ENCODE measurements around the gene INTS4. TPM values are rescaled to one million over a fixed set of nuclear protein-coding genes. Genes with fewer than 3 reads are reported as not detected.

The INTS4 gene
- total and polyA plus RNA-seq, 10 of the 15 experiments (the other 5 are each of a cell fraction or from before 2014, with no cell fraction given), result 20.2 to 50.5 (median 40.0) TPM

DNA sequence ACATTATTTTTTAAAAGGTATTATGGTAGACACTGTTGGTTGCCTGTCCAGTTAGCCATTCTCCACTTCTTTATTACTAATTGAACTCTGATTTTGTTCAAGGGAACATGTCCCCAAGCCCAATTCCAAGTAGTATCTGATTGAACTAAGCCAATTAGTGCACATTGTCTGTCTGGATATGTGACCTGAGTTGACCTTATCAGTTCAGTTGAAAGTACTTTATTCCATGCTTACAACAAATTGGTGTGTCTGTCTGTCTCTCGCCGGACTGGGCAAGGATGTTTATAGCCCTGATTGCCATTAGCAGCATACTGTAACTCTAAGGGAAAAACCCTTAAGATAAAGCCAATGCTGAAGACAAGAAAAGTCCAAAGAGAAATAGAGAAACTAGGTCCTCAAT lies 85.6 kb downstream of the INTS4 start:
- peaks cover 0 to 9% of the 10 kb centered on the region in 2 experiments; a peak in 1 of 4 replicates for H3K36me3 ChIP-seq (ENCODE audit: control insufficient read depth in 2 of 2, insufficient read depth in 2 of 2, low read length in 1 of 2)
- RAD21 ChIA-PET (ENCODE audit: unreplicated experiment), result no interaction called here
- SMC1A ChIA-PET (ENCODE audit: uncharacterized antibody, unreplicated experiment), result no interaction called here
- FAIRE-seq (no peak), DNase-seq (ENCODE audit: low read depth, low spot score) (no peak), ATAC-seq (no peak)
- H3K4me2 ChIP-seq (ENCODE audit: control insufficient read depth, insufficient read depth), result no peak overlapping the region
- H3K4me1 ChIP-seq (ENCODE audit: control insufficient read depth, insufficient read depth, low read length), result no peaks in the 10 kb centered on the region
- no peak overlapping the region for H2AFZ ChIP-seq (ENCODE audit: control insufficient read depth, low read depth, low read length)
- no peaks in the 10 kb centered on the region for H4K20me1 ChIP-seq (ENCODE audit: control insufficient read depth, insufficient read depth)
- BruUV-seq (replicated peaks), result no TSS peak
- H3K4me3 ChIP-seq, result no peak overlapping the region
- no peaks in the 10 kb centered on the region for H3K27me3 ChIP-seq (replicated peaks in 1 of 2; ENCODE audit: control insufficient read depth in 2 of 2, insufficient read depth in 2 of 2, low read length in 1 of 2)
- no peak overlapping the region for H3K9ac ChIP-seq (ENCODE audit: control insufficient read depth, insufficient read depth, low read length)
- POLR2A ChIA-PET, result no interaction called here
- H3K79me2 ChIP-seq (ENCODE audit: control insufficient read depth, insufficient read depth, low read length), result no peaks in the 10 kb centered on the region
- in situ Hi-C loops (cut with MboI) (no loop called here), intact Hi-C loops (cut with micrococcal nuclease; ENCODE audit: unreplicated experiment) (no loop called here)
- no peak overlapping the region for H3K27ac ChIP-seq (ENCODE audit: control insufficient read depth, insufficient read depth)
- H3K9me3 ChIP-seq (replicated peaks; ENCODE audit: control insufficient read depth, insufficient read depth, low read length), result no peaks in the 10 kb centered on the region
- 100% methylated on average over 2 of the region's 2 CpGs for WGBS (ENCODE audit: insufficient coverage, insufficient replicate concordance, low lambda C conversion rate, missing lambda C conversion rate)
- CTCF ChIA-PET, result interaction anchor here (1.0 kb wide), 1 partner anchor 138 kb away, joined by 3 read pairs; no protein-coding TSS in a partner anchor
- no peak for TF ChIP-seq NFYB (IDR thresholded peaks at IDR 0.05; ENCODE audit: insufficient read depth, low read depth, low read length)
- TF ChIP-seq ETV6 (conservative IDR thresholded peaks at IDR 0.05 in 1 of 2, IDR thresholded peaks at IDR 0.05 in 1 of 2; ENCODE audit: borderline replicate concordance in 1 of 2, low read depth in 1 of 2), result no peak
- TF ChIP-seq FOS (IDR thresholded peaks at IDR 0.05; ENCODE audit: borderline replicate concordance, extremely low read depth, insufficient read length), result no peak
- no peak for TF ChIP-seq FOXM1 (IDR thresholded peaks at IDR 0.05; ENCODE audit: low read depth, low read length)
- TF ChIP-seq, protein P1, sequence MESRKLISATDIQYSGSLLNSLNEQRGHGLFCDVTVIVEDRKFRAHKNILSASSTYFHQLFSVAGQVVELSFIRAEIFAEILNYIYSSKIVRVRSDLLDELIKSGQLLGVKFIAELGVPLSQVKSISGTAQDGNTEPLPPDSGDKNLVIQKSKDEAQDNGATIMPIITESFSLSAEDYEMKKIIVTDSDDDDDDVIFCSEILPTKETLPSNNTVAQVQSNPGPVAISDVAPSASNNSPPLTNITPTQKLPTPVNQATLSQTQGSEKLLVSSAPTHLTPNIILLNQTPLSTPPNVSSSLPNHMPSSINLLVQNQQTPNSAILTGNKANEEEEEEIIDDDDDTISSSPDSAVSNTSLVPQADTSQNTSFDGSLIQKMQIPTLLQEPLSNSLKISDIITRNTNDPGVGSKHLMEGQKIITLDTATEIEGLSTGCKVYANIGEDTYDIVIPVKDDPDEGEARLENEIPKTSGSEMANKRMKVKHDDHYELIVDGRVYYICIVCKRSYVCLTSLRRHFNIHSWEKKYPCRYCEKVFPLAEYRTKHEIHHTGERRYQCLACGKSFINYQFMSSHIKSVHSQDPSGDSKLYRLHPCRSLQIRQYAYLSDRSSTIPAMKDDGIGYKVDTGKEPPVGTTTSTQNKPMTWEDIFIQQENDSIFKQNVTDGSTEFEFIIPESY (IDR thresholded peaks at IDR 0.05), result no peak
- no peak for TF ChIP-seq NRF1 (conservative IDR thresholded peaks at IDR 0.05; ENCODE audit: low read depth, low read length)
- TF ChIP-seq, protein P2, sequence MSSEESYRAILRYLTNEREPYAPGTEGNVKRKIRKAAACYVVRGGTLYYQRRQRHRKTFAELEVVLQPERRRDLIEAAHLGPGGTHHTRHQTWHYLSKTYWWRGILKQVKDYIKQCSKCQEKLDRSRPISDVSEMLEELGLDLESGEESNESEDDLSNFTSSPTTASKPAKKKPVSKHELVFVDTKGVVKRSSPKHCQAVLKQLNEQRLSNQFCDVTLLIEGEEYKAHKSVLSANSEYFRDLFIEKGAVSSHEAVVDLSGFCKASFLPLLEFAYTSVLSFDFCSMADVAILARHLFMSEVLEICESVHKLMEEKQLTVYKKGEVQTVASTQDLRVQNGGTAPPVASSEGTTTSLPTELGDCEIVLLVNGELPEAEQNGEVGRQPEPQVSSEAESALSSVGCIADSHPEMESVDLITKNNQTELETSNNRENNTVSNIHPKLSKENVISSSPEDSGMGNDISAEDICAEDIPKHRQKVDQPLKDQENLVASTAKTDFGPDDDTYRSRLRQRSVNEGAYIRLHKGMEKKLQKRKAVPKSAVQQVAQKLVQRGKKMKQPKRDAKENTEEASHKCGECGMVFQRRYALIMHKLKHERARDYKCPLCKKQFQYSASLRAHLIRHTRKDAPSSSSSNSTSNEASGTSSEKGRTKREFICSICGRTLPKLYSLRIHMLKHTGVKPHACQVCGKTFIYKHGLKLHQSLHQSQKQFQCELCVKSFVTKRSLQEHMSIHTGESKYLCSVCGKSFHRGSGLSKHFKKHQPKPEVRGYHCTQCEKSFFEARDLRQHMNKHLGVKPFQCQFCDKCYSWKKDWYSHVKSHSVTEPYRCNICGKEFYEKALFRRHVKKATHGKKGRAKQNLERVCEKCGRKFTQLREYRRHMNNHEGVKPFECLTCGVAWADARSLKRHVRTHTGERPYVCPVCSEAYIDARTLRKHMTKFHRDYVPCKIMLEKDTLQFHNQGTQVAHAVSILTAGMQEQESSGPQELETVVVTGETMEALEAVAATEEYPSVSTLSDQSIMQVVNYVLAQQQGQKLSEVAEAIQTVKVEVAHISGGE (CRISPR knock-in tag; IDR thresholded peaks at IDR 0.05), result no peak
- TF ChIP-seq TCF12 (IDR thresholded peaks at IDR 0.05; ENCODE audit: low read depth, low read length), result no peak
- TF ChIP-seq, protein P3, sequence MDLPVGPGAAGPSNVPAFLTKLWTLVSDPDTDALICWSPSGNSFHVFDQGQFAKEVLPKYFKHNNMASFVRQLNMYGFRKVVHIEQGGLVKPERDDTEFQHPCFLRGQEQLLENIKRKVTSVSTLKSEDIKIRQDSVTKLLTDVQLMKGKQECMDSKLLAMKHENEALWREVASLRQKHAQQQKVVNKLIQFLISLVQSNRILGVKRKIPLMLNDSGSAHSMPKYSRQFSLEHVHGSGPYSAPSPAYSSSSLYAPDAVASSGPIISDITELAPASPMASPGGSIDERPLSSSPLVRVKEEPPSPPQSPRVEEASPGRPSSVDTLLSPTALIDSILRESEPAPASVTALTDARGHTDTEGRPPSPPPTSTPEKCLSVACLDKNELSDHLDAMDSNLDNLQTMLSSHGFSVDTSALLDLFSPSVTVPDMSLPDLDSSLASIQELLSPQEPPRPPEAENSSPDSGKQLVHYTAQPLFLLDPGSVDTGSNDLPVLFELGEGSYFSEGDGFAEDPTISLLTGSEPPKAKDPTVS (IDR thresholded peaks at IDR 0.05; ENCODE audit: low read depth, low read length), result no peak
- TF ChIP-seq FOXK2 (IDR thresholded peaks at IDR 0.05), result no peak
- TF ChIP-seq CBX5 (IDR thresholded peaks at IDR 0.05; ENCODE audit: low read depth), result no peak
- TF ChIP-seq, protein P4, sequence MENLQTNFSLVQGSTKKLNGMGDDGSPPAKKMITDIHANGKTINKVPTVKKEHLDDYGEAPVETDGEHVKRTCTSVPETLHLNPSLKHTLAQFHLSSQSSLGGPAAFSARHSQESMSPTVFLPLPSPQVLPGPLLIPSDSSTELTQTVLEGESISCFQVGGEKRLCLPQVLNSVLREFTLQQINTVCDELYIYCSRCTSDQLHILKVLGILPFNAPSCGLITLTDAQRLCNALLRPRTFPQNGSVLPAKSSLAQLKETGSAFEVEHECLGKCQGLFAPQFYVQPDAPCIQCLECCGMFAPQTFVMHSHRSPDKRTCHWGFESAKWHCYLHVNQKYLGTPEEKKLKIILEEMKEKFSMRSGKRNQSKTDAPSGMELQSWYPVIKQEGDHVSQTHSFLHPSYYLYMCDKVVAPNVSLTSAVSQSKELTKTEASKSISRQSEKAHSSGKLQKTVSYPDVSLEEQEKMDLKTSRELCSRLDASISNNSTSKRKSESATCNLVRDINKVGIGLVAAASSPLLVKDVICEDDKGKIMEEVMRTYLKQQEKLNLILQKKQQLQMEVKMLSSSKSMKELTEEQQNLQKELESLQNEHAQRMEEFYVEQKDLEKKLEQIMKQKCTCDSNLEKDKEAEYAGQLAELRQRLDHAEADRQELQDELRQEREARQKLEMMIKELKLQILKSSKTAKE (IDR thresholded peaks at IDR 0.05; ENCODE audit: low read depth, poor library complexity, severe bottlenecking), result no peak
- TF ChIP-seq EGR1 (IDR thresholded peaks at IDR 0.05; ENCODE audit: borderline replicate concordance in 1 of 2, low read depth in 2 of 2, low read length in 2 of 2), result no peak
- no peak for TF ChIP-seq NR2C2 (IDR thresholded peaks at IDR 0.05; ENCODE audit: borderline replicate concordance, control insufficient read depth, insufficient read length, low read depth)
- no peak for TF ChIP-seq GATAD2B (conservative IDR thresholded peaks at IDR 0.05; ENCODE audit: low read depth)

Measured in GM12878 (cell line).